Suprapubic skin (tissue), 4 donors: Measurements from ENCODE around the gene LRRC28. TPM values are rescaled to one million over a fixed set of nuclear protein-coding genes. Genes with fewer than 3 reads are reported as not detected.

Source experiments
- DNase-seq, 2 donors: peaks; one replicate each; pipeline ENCODE4 v3.0.0-alpha.2; 2019; ENCODE audit warnings: low spot score in 2 of 2
- H3K27ac ChIP-seq: fragments of 200-600 bp; sonication (generic); one replicate; pipeline ENCODE4 v1.5.1; 2019
- H3K27me3 ChIP-seq: fragments of 200-600 bp; sonication (generic); one replicate; pipeline ENCODE4 v1.5.1; 2019
- H3K36me3 ChIP-seq: fragments of 200-600 bp; sonication (generic); one replicate; pipeline ENCODE4 v1.5.1; 2019
- H3K4me1 ChIP-seq: fragments of 200-600 bp; sonication (generic); one replicate; pipeline ENCODE4 v1.5.1; 2019
- H3K4me3 ChIP-seq: fragments of 200-600 bp; sonication (generic); one replicate; pipeline ENCODE4 v1.5.1; 2019; ENCODE audit warnings: mild to moderate bottlenecking
- H3K9me3 ChIP-seq: fragments of 200-600 bp; sonication (generic); one replicate; pipeline ENCODE4 v1.5.1; 2019
- EP300 ChIP-seq: sonication (generic); formaldehyde crosslinking; IDR thresholded peaks from one replicate; pipeline ENCODE4 v1.6.1; 2017; ENCODE audit warnings: antibody characterized with exemption
- POLR2A ChIP-seq, 2 donors: fragments of 450-650 bp; IDR thresholded peaks; one replicate each; pipeline ENCODE4 v1.6.1; 2017; ENCODE audit warnings: antibody characterized with exemption in 2 of 2, mild to moderate bottlenecking in 2 of 2, moderate library complexity in 2 of 2
- POLR2AphosphoS5 ChIP-seq, 3 donors: sonication (generic); formaldehyde crosslinking; IDR thresholded peaks; one replicate each; pipeline ENCODE4 v1.6.1; 2017; ENCODE audit warnings: antibody characterized with exemption in 3 of 3
- WGBS: methylation state at CpG from one replicate; pipeline ENCODE4 v1.1.5; 2018; 5-methylcytosine and 5-hydroxymethylcytosine counted together
- total RNA-seq, 4 donors: library from RNA; depleted of rRNA; stranded (reverse); fragments of >200 nt; gene quantifications; one replicate each; pipeline ENCODE4 v1.1.0, GENCODE V29; 2016
- TF ChIP-seq, protein P1 (sequence below), 2 donors: fragments of 200-600 bp in 1 of 2; fragments of 450-650 bp in 1 of 2; sonication (generic) in 1 of 2; IDR thresholded peaks; one replicate each; pipeline ENCODE4 v1.5.1; 2016 to 2019; ENCODE audit warnings: antibody characterized with exemption in 2 of 2, mild to moderate bottlenecking in 1 of 2, moderate library complexity in 1 of 2

The LRRC28 gene
- total RNA-seq, 4 donors from 2014 or later: 26.4 to 80.5 (median 36.5) TPM

DNA sequence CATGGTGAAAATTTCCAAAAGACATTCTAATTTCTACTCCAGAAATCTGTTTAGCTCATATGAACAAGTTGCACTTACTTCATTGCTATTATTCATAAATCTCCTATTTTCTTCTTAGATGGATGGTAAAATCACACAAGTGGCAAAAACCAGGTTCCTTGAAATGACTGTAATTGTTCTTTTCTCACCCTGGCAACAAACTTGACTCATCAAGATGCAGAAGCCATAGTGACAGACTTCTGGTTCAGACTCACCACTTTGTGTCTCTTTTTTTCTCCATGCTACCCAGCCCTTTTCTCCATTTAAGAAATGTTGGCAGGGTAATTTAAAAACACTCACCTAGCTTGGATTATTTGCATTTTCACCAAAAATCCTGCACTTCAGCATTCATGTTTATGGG lies 82.1 kb downstream of the LRRC28 start:
- Histone ChIP-seq H3K36me3 (peaks cover 3% of the 10 kb centered on the region), H3K9me3 (no peaks in the 10 kb centered on the region), H3K27me3 (no peaks in the 10 kb centered on the region), H3K27ac (no peak overlapping the region), H3K4me3 (no peak overlapping the region), H3K4me1 (peaks cover 1% of the 10 kb centered on the region)
- TF ChIP-seq POLR2AphosphoS5 (IDR thresholded peaks at IDR 0.05) (no peak), POLR2A (IDR thresholded peaks at IDR 0.05) (no peak), EP300 (no peak)
- TF ChIP-seq, protein P1, sequence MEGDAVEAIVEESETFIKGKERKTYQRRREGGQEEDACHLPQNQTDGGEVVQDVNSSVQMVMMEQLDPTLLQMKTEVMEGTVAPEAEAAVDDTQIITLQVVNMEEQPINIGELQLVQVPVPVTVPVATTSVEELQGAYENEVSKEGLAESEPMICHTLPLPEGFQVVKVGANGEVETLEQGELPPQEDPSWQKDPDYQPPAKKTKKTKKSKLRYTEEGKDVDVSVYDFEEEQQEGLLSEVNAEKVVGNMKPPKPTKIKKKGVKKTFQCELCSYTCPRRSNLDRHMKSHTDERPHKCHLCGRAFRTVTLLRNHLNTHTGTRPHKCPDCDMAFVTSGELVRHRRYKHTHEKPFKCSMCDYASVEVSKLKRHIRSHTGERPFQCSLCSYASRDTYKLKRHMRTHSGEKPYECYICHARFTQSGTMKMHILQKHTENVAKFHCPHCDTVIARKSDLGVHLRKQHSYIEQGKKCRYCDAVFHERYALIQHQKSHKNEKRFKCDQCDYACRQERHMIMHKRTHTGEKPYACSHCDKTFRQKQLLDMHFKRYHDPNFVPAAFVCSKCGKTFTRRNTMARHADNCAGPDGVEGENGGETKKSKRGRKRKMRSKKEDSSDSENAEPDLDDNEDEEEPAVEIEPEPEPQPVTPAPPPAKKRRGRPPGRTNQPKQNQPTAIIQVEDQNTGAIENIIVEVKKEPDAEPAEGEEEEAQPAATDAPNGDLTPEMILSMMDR (IDR thresholded peaks at IDR 0.05): no peak
- no peak for DNase-seq

GRCh38 chr15:99333981-99334380 lies 82.7 kb downstream of the LRRC28 start:
- WGBS: 91% methylated on average over 8 of the region's 8 CpGs
- no peaks in the 10 kb centered on the region for H3K4me1 ChIP-seq
- TF ChIP-seq EP300 (no peak), POLR2AphosphoS5 (IDR thresholded peaks at IDR 0.05) (no peak), POLR2A (IDR thresholded peaks at IDR 0.05) (no peak)
- TF ChIP-seq, protein P1 (IDR thresholded peaks at IDR 0.05): no peak
- no peaks in the 10 kb centered on the region for H3K9me3 ChIP-seq
- no peaks in the 10 kb centered on the region for H3K27me3 ChIP-seq
- H3K27ac ChIP-seq: no peak overlapping the region
- no peak overlapping the region for H3K4me3 ChIP-seq
- H3K36me3 ChIP-seq: peaks cover 3% of the 10 kb centered on the region
- DNase-seq: no peak

- Histone ChIP-seq H3K4me3 (no peak overlapping the region), H3K9me3 (no peaks in the 10 kb centered on the region)
Measured at GRCh38 chr15:99335508-99335907, 84.2 kb downstream of the LRRC28 start.

DNA sequence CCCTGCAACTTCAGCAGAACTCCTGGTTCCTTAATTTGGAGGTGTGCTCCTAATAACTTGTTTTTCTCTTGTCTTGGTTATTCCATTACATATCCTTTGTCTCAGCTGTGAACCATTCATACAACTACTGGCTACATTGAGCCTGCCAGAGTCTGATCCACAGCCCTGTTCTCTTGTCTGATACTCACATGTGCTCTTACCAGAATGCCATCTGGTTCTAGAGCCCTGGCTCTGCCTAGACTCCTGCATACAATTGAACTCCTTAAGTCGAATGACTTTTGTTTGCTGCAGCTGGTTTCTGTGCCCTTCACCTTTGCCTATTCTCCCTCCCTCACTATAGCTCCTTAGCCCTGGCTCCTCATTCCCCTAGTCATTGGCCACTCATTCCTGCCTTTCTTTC lies 85.5 kb downstream of the LRRC28 start:
- no peak for DNase-seq
- 74% methylated on average over 1 of the region's 1 CpG for WGBS
- Histone ChIP-seq H3K4me1 (no peaks in the 10 kb centered on the region), H3K27ac (no peak overlapping the region), H3K9me3 (no peaks in the 10 kb centered on the region), H3K27me3 (no peaks in the 10 kb centered on the region), H3K36me3 (peaks cover 3% of the 10 kb centered on the region), H3K4me3 (no peak overlapping the region)
- TF ChIP-seq EP300: no peak
- TF ChIP-seq POLR2A (IDR thresholded peaks at IDR 0.05): no peak

More at GRCh38 chr15:99335508-99335907, 84.2 kb downstream of the LRRC28 start:
- TF ChIP-seq, protein P1 (IDR thresholded peaks at IDR 0.05): no peak
- TF ChIP-seq EP300 (no peak), POLR2AphosphoS5 (IDR thresholded peaks at IDR 0.05) (no peak), POLR2A (IDR thresholded peaks at IDR 0.05) (no peak)
- DNase-seq: no peak
- no peak overlapping the region for H3K27ac ChIP-seq
- no peaks in the 10 kb centered on the region for H3K4me1 ChIP-seq
- H3K36me3 ChIP-seq: peaks cover 3% of the 10 kb centered on the region
- no peaks in the 10 kb centered on the region for H3K27me3 ChIP-seq

DNA sequence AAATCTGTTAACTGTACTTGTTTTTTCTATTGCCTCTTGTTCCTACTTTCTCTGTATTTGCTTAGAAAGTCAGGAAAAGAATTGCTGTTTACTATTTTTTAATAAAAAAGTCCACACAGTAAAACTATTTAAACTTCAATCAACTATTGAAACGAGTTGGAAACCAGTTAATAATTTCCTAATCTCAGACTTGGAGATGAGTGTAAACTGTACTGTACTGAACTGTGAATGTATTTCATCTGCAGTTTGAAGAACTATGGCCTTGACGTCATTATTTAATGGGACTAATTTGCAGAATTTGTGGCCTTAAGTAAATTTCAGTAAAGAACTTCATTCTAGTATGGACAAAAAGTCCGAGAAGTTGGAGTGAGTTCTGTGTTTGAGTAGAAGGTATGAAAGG lies 89.1 kb downstream of the LRRC28 start:
- WGBS: 90% methylated on average over 3 of the region's 3 CpGs
- no peak overlapping the region for H3K27ac ChIP-seq
- H3K27me3 ChIP-seq: no peaks in the 10 kb centered on the region
- H3K36me3 ChIP-seq: peaks cover 3% of the 10 kb centered on the region
- H3K4me3 ChIP-seq: no peak overlapping the region
- no peaks in the 10 kb centered on the region for H3K4me1 ChIP-seq
- TF ChIP-seq EP300 (no peak), POLR2A (IDR thresholded peaks at IDR 0.05) (no peak), POLR2AphosphoS5 (IDR thresholded peaks at IDR 0.05) (no peak)
- TF ChIP-seq, protein P1 (IDR thresholded peaks at IDR 0.05): no peak
- no peak for DNase-seq
- no peaks in the 10 kb centered on the region for H3K9me3 ChIP-seq

- no peak overlapping the region for H3K27ac ChIP-seq
Measured at GRCh38 chr15:99341786-99342185, 90.5 kb downstream of the LRRC28 start.

More at GRCh38 chr15:99341786-99342185, 90.5 kb downstream of the LRRC28 start:
- H3K27me3 ChIP-seq: no peaks in the 10 kb centered on the region
- no peaks in the 10 kb centered on the region for H3K4me1 ChIP-seq
- no peaks in the 10 kb centered on the region for H3K9me3 ChIP-seq
- 48% methylated on average over 1 of the region's 1 CpG for WGBS
- no peak for DNase-seq
- TF ChIP-seq, protein P1 (IDR thresholded peaks at IDR 0.05): no peak
- TF ChIP-seq POLR2A (IDR thresholded peaks at IDR 0.05): no peak
- TF ChIP-seq EP300: no peak
- TF ChIP-seq POLR2AphosphoS5 (IDR thresholded peaks at IDR 0.05): no peak
- H3K36me3 ChIP-seq: peaks cover 3% of the 10 kb centered on the region
- H3K4me3 ChIP-seq: no peak overlapping the region
